ENCODE results near the gene TMC2.

The TMC2 gene

GRCh38 chr20:2533118-2533517, 3.3 kb upstream of the TMC2 start:
- no peak overlapping the region for H3K4me3 ChIP-seq (ENCODE audit: low read depth, low read length)
- no peak for TF ChIP-seq CTCF (IDR thresholded peaks at IDR 0.05; ENCODE audit: low read depth, low read length)

GRCh38 chr20:2535711-2536559, 438 bp upstream of the TMC2 start:
- no peak overlapping the region for H3K4me3 ChIP-seq (ENCODE audit: low read depth, low read length)
- TF ChIP-seq CTCF (IDR thresholded peaks at IDR 0.05; ENCODE audit: low read depth, low read length), result no peak

GRCh38 chr20:2537101-2537500, 728 bp downstream of the TMC2 start:
- TF ChIP-seq CTCF (IDR thresholded peaks at IDR 0.05; ENCODE audit: low read depth, low read length), result no peak
- H3K4me3 ChIP-seq (ENCODE audit: low read depth, low read length), result no peak overlapping the region

GRCh38 chr20:2538356-2538755, 2.0 kb downstream of the TMC2 start:
- H3K4me3 ChIP-seq (ENCODE audit: low read depth, low read length), result no peak overlapping the region
- TF ChIP-seq CTCF (IDR thresholded peaks at IDR 0.05; ENCODE audit: low read depth, low read length), result no peak

- no peak overlapping the region for H3K4me3 ChIP-seq (ENCODE audit: low read depth, low read length)
- TF ChIP-seq CTCF (IDR thresholded peaks at IDR 0.05; ENCODE audit: low read depth, low read length), result no peak
These were observed 2.8 kb downstream of the TMC2 start for GRCh38 chr20:2538931-2539720.

- no peak overlapping the region for H3K4me3 ChIP-seq (ENCODE audit: low read depth, low read length)
- TF ChIP-seq CTCF (IDR thresholded peaks at IDR 0.05; ENCODE audit: low read depth, low read length), result no peak
These were observed 5.6 kb downstream of the TMC2 start for GRCh38 chr20:2541940-2542339.

GRCh38 chr20:2542361-2542760, 6.0 kb downstream of the TMC2 start:
- TF ChIP-seq CTCF (IDR thresholded peaks at IDR 0.05; ENCODE audit: low read depth, low read length), result no peak
- H3K4me3 ChIP-seq (ENCODE audit: low read depth, low read length), result no peak overlapping the region

All from WI38 (cell line).